H9 (cell line): ENCODE results near the gene SELENOK. TPM values are rescaled to one million over a fixed set of nuclear protein-coding genes. Genes with fewer than 3 reads are reported as not detected.

Experiments
- DNase-seq: peaks from one replicate; pipeline ENCODE4 v3.0.0-alpha.2; 2017
- H2AFZ ChIP-seq: one replicate; pipeline ENCODE4 v1.6.1; 2013; ENCODE audit warnings: mild to moderate bottlenecking, low read length, control low read depth, moderate library complexity
- H2AK5ac ChIP-seq: 2 replicates; pipeline ENCODE4 v1.6.1; 2013; ENCODE audit warnings: low read length, control low read depth, mixed read lengths; ENCODE audit not compliant: insufficient read length
- H2BK120ac ChIP-seq: one replicate; pipeline ENCODE4 v1.6.1; 2013; ENCODE audit warnings: low read depth, mild to moderate bottlenecking, low read length, control low read depth, inconsistent platforms; ENCODE audit not compliant: poor library complexity, severe bottlenecking
- H2BK12ac ChIP-seq: 2 replicates; pipeline ENCODE4 v1.6.1; 2013; ENCODE audit warnings: low read length, control low read depth, mixed read lengths, low read depth; ENCODE audit not compliant: insufficient read length
- H2BK15ac ChIP-seq: 2 replicates; pipeline ENCODE4 v1.6.1; 2013; ENCODE audit warnings: low read depth, low read length, control low read depth
- H2BK20ac ChIP-seq: one replicate; pipeline ENCODE4 v1.6.1; 2013; ENCODE audit warnings: low read depth, mild to moderate bottlenecking, low read length, control low read depth, inconsistent platforms; ENCODE audit not compliant: poor library complexity, severe bottlenecking
- H2BK5ac ChIP-seq: 2 replicates; pipeline ENCODE4 v1.6.1; 2013; ENCODE audit warnings: low read length, control low read depth, mixed read lengths; ENCODE audit not compliant: insufficient read length
- H3K14ac ChIP-seq: 2 replicates; pipeline ENCODE4 v1.6.1; 2013; ENCODE audit warnings: low read length, control low read depth; ENCODE audit not compliant: insufficient read depth
- H3K18ac ChIP-seq: 2 replicates; pipeline ENCODE4 v1.6.1; 2013; ENCODE audit warnings: low read depth, mild to moderate bottlenecking, mixed read lengths, low read length, control low read depth; ENCODE audit not compliant: insufficient read length
- H3K23ac ChIP-seq: 2 replicates; pipeline ENCODE4 v1.6.1; 2013; ENCODE audit warnings: low read length, control low read depth, mixed read lengths, low read depth; ENCODE audit not compliant: insufficient read length
- H3K23me2 ChIP-seq: 2 replicates; pipeline ENCODE4 v1.6.1; 2013; ENCODE audit warnings: low read depth, mild to moderate bottlenecking, mixed read lengths, low read length, control low read depth; ENCODE audit not compliant: insufficient read length, poor library complexity, severe bottlenecking
- H3K27ac ChIP-seq: 2 replicates; pipeline ENCODE4 v1.5.1; 2013; ENCODE audit warnings: low read length, control low read depth, mixed read lengths, low read depth; ENCODE audit not compliant: insufficient read length
- H3K27me3 ChIP-seq: 2 replicates; pipeline ENCODE4 v1.6.1; 2013; ENCODE audit warnings: low read length, control low read depth, inconsistent platforms; ENCODE audit not compliant: insufficient read depth
- H3K4ac ChIP-seq: 2 replicates; pipeline ENCODE4 v1.6.1; 2013; ENCODE audit warnings: low read depth, mild to moderate bottlenecking, control low read depth, inconsistent platforms, low read length, moderate library complexity
- H3K4me1 ChIP-seq: 2 replicates; pipeline ENCODE4 v1.6.1; 2013; ENCODE audit warnings: low read length, control low read depth, inconsistent platforms; ENCODE audit not compliant: insufficient read depth
- H3K4me2 ChIP-seq: 2 replicates; pipeline ENCODE4 v1.6.1; 2013; ENCODE audit warnings: low read length, control low read depth, mixed read lengths; ENCODE audit not compliant: insufficient read length, insufficient read depth
- H3K56ac ChIP-seq: 2 replicates; pipeline ENCODE4 v1.6.1; 2013; ENCODE audit warnings: low read depth, mild to moderate bottlenecking, mixed read lengths, low read length, control low read depth; ENCODE audit not compliant: insufficient read length
- H3K79me1 ChIP-seq: 2 replicates; pipeline ENCODE4 v1.6.1; 2013; ENCODE audit warnings: low read depth, mild to moderate bottlenecking, moderate library complexity, low read length, control low read depth, inconsistent platforms; ENCODE audit not compliant: insufficient read depth, poor library complexity, severe bottlenecking
- H3K79me2 ChIP-seq: 2 replicates; pipeline ENCODE4 v1.6.1; 2013; ENCODE audit warnings: low read length, control low read depth, inconsistent platforms; ENCODE audit not compliant: insufficient read depth
- H3K9ac ChIP-seq: 2 replicates; pipeline ENCODE4 v1.6.1; 2013; ENCODE audit warnings: low read length, control low read depth, mixed read lengths; ENCODE audit not compliant: insufficient read length; ENCODE audit errors: extremely low read depth
- H3K9me3 ChIP-seq: one replicate; pipeline ENCODE4 v1.6.1; 2013; ENCODE audit warnings: low read depth, low read length, inconsistent platforms; ENCODE audit not compliant: control insufficient read depth
- H3T11ph ChIP-seq: one replicate; pipeline ENCODE4 v1.6.1; 2013; ENCODE audit warnings: mild to moderate bottlenecking, low read length, control low read depth, inconsistent platforms
- H4K20me1 ChIP-seq: one replicate; pipeline ENCODE4 v1.6.1; 2013; ENCODE audit not compliant: control insufficient read depth, insufficient read length, insufficient read depth
- H4K5ac ChIP-seq: 2 replicates; pipeline ENCODE4 v1.6.1; 2013; ENCODE audit warnings: low read depth, mild to moderate bottlenecking, mixed read lengths, low read length, control low read depth; ENCODE audit not compliant: insufficient read length
- H4K8ac ChIP-seq: replicated peaks from 2 replicates; pipeline ENCODE4 v1.6.1; 2013; ENCODE audit warnings: low read length, control low read depth, mixed read lengths, low read depth; ENCODE audit not compliant: insufficient read length
- H4K91ac ChIP-seq: 2 replicates; pipeline ENCODE4 v1.6.1; 2013; ENCODE audit warnings: low read depth, mild to moderate bottlenecking, moderate library complexity, mixed read lengths, low read length, control low read depth; ENCODE audit not compliant: insufficient read length
- H3K27ac Mint-ChIP-seq, 3 experiments: 2 replicates in 2 of 3; 3 replicates in 1 of 3; pipeline ENCODE4 v1.8.0; 2020 to 2021; ENCODE audit warnings: mixed read lengths in 3 of 3, mild to moderate bottlenecking in 1 of 3, moderate library complexity in 1 of 3
- H3K27me3 Mint-ChIP-seq: 2 replicates; pipeline ENCODE4 v1.8.0; 2021; ENCODE audit warnings: low read depth, mild to moderate bottlenecking, moderate library complexity, mixed read lengths
- H3K36me3 Mint-ChIP-seq, 3 experiments: 2 replicates in 2 of 3; 3 replicates in 1 of 3; pipeline ENCODE4 v1.8.0; 2020 to 2021; ENCODE audit warnings: low read depth in 3 of 3, mixed read lengths in 3 of 3; ENCODE audit not compliant: insufficient read depth in 1 of 3
- H3K4me1 Mint-ChIP-seq, 2 experiments: 2 replicates each; pipeline ENCODE4 v1.8.0; 2020; ENCODE audit warnings: mixed read lengths in 2 of 2
- H3K4me3 Mint-ChIP-seq, 2 experiments: 2 replicates in 1 of 2; 3 replicates in 1 of 2; pipeline ENCODE4 v1.8.0; 2020 to 2021; ENCODE audit warnings: mild to moderate bottlenecking in 2 of 2, mixed read lengths in 2 of 2, moderate library complexity in 1 of 2
- H3K9me3 Mint-ChIP-seq, 2 experiments: 2 replicates in 1 of 2; 3 replicates in 1 of 2; pipeline ENCODE4 v1.8.0; 2020; ENCODE audit warnings: mild to moderate bottlenecking in 2 of 2, mixed read lengths in 2 of 2, moderate library complexity in 1 of 2
- total RNA-seq: library from RNA; stranded (reverse); gene quantifications from 2 replicates; pipeline ENCODE4 v1.2.1, GENCODE V29; 2021
- TF ChIP-seq, protein P1 (sequence below): fragments of 200-600 bp; sonication (generic); conservative IDR thresholded peaks from 3 replicates; pipeline ENCODE4 v1.8.0; 2021; ENCODE audit warnings: antibody characterized with exemption, mild to moderate bottlenecking

SELENOK gene
- total RNA-seq, 1 experiment from 2014 or later, result 34.6 TPM

DNA sequence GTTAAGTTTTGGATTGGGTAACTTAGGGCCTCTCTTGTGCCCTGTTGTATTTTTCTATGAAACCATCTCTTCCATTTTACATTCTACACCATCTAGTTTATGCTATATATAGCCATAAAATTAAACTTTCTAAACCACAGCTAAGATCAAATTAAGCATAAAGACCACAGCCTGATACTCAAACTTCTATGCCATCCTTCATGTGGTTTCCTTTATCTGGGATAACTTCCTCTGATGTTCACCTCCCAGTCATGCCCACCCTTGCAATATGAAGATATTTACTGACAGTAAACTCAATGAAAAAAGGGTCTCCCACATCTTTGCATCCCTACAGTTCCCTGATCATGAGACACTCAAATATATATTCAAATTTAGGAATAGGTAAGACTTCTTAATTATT is 4.2 kb downstream of the SELENOK start:
- no peak overlapping the region for H3K4me2 ChIP-seq
- H3K4ac ChIP-seq, result no peak overlapping the region
- Mint-ChIP-seq H3K27me3 (no peaks in the 10 kb centered on the region), H3K4me3 (no peak overlapping the region), H3K4me1 (peaks cover 18 to 19% of the 10 kb centered on the region in 2 experiments), H3K36me3 (peaks cover 6 to 26% (median 26%) of the 10 kb centered on the region in 3 experiments; a peak in 5 of 7 replicates), H3K27ac (no peak overlapping the region), H3K9me3 (no peaks in the 10 kb centered on the region)
- no peak overlapping the region for H2BK15ac ChIP-seq
- H3K23ac ChIP-seq, result no peak overlapping the region
- H4K5ac ChIP-seq, result no peak overlapping the region
- no peak overlapping the region for H2BK20ac ChIP-seq
- peaks cover 5% of the 10 kb centered on the region for H3K79me1 ChIP-seq
- H3K4me1 ChIP-seq, result peaks cover 2% of the 10 kb centered on the region; the same call in 1 of the 2 replicates
- TF ChIP-seq, protein P1, sequence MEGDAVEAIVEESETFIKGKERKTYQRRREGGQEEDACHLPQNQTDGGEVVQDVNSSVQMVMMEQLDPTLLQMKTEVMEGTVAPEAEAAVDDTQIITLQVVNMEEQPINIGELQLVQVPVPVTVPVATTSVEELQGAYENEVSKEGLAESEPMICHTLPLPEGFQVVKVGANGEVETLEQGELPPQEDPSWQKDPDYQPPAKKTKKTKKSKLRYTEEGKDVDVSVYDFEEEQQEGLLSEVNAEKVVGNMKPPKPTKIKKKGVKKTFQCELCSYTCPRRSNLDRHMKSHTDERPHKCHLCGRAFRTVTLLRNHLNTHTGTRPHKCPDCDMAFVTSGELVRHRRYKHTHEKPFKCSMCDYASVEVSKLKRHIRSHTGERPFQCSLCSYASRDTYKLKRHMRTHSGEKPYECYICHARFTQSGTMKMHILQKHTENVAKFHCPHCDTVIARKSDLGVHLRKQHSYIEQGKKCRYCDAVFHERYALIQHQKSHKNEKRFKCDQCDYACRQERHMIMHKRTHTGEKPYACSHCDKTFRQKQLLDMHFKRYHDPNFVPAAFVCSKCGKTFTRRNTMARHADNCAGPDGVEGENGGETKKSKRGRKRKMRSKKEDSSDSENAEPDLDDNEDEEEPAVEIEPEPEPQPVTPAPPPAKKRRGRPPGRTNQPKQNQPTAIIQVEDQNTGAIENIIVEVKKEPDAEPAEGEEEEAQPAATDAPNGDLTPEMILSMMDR, result no peak
- H2BK120ac ChIP-seq, result no peak overlapping the region
- no peak overlapping the region for H4K8ac ChIP-seq
- no peak overlapping the region for H3K56ac ChIP-seq
- H2BK12ac ChIP-seq, result no peak overlapping the region
- no peak overlapping the region for H2AFZ ChIP-seq
- peaks cover 12% of the 10 kb centered on the region for H3K23me2 ChIP-seq
- no peak overlapping the region for H2BK5ac ChIP-seq
- no peak overlapping the region for H3K18ac ChIP-seq
- no peaks in the 10 kb centered on the region for H4K20me1 ChIP-seq
- no peak overlapping the region for H2AK5ac ChIP-seq
- peaks cover 8% of the 10 kb centered on the region; the same call in 1 of the 2 replicates for H3K79me2 ChIP-seq
- H3K27ac ChIP-seq, result no peak overlapping the region
- no peak overlapping the region for H3K9ac ChIP-seq
- DNase-seq, result no peak
- no peak overlapping the region for H4K91ac ChIP-seq
- H3T11ph ChIP-seq, result no peak overlapping the region
- H3K9me3 ChIP-seq, result no peaks in the 10 kb centered on the region
- H3K14ac ChIP-seq, result no peak overlapping the region
- H3K27me3 ChIP-seq, result no peaks in the 10 kb centered on the region
